IMR-90 (cell line): Measurements from ENCODE around the gene SLC5A10. TPM values are rescaled to one million over a fixed set of nuclear protein-coding genes. Genes with fewer than 3 reads are reported as not detected.

Experiments
- ATAC-seq: fragments of 200-7000 bp; cut with Tn5 transposase; 2 replicates; pipeline ENCODE4 v1.9.1; 2020; ENCODE audit warnings: low read depth, mild to moderate bottlenecking, moderate library complexity
- BruUV-seq: library from RNA; stranded (reverse); fragments of 400-500 nt; replicated peaks from 2 replicates; lab custom pipeline; 2021; lab: Mats Ljungman, UMichigan
- CTCF ChIA-PET: fragments of 300-600 bp; formaldehyde crosslinking; extraction: SDS; loops from one replicate; lab custom pipeline; 2021; ENCODE audit warnings: antibody characterized with exemption; lab: Yijun Ruan, JAX
- POLR2A ChIA-PET: fragments of 300-600 bp; sonication (Branson Sonifier 250); formaldehyde crosslinking; loops from one replicate; lab custom pipeline; 2022; ENCODE audit warnings: antibody characterized with exemption; ENCODE audit not compliant: unreplicated experiment; lab: Charles Lee
- DNase-seq: peaks from one replicate; pipeline ENCODE4 v3.0.0; 2013
- H2AFZ ChIP-seq: replicated peaks from 2 replicates; pipeline ENCODE3; 2013; ENCODE audit warnings: low read length, mild to moderate bottlenecking; ENCODE audit not compliant: poor library complexity
- H2AK5ac ChIP-seq: 2 replicates; pipeline ENCODE4 v1.6.1; 2013; ENCODE audit warnings: low read depth, low read length, inconsistent platforms
- H2AK9ac ChIP-seq: replicated peaks from 2 replicates; pipeline ENCODE3; 2013; ENCODE audit warnings: mild to moderate bottlenecking, low read depth, low read length, moderate library complexity; ENCODE audit not compliant: poor library complexity
- H2BK120ac ChIP-seq: 2 replicates; pipeline ENCODE4 v1.6.1; 2013; ENCODE audit warnings: low read depth, low read length, inconsistent platforms
- H2BK15ac ChIP-seq: 3 replicates; pipeline ENCODE4 v1.6.1; 2013; ENCODE audit warnings: low read depth, low read length, inconsistent platforms
- H2BK20ac ChIP-seq: 2 replicates; pipeline ENCODE4 v1.6.1; 2013; ENCODE audit warnings: low read depth, mild to moderate bottlenecking, inconsistent platforms, low read length, moderate library complexity
- H2BK5ac ChIP-seq: 2 replicates; pipeline ENCODE4 v1.6.1; 2013; ENCODE audit warnings: mild to moderate bottlenecking, low read depth, low read length, inconsistent platforms; ENCODE audit not compliant: poor library complexity, severe bottlenecking
- H3K14ac ChIP-seq: replicated peaks from 2 replicates; pipeline ENCODE4 v1.6.1; 2013; ENCODE audit warnings: low read depth, low read length, inconsistent platforms
- H3K18ac ChIP-seq: 2 replicates; pipeline ENCODE4 v1.6.1; 2013; ENCODE audit warnings: low read depth, low read length, control low read depth
- H3K23ac ChIP-seq: 2 replicates; pipeline ENCODE4 v1.6.1; 2013; ENCODE audit warnings: low read depth, low read length, inconsistent platforms
- H3K27ac ChIP-seq: 2 replicates; pipeline ENCODE4 v1.5.1; 2013; ENCODE audit warnings: mild to moderate bottlenecking, control low read depth, low read length; ENCODE audit not compliant: insufficient read depth
- H3K27me3 ChIP-seq: 2 replicates; pipeline ENCODE4 v1.6.1; 2013; ENCODE audit warnings: low read length; ENCODE audit not compliant: control insufficient read depth, insufficient read depth
- H3K36me3 ChIP-seq: 2 replicates; pipeline ENCODE4 v1.6.1; 2013; ENCODE audit warnings: low read length, mixed read lengths; ENCODE audit not compliant: control insufficient read depth, insufficient read depth
- H3K4ac ChIP-seq: 2 replicates; pipeline ENCODE4 v1.6.1; 2013; ENCODE audit warnings: low read depth, low read length, inconsistent platforms
- H3K4me1 ChIP-seq: 2 replicates; pipeline ENCODE4 v1.6.1; 2013; ENCODE audit warnings: low read length, mixed read lengths; ENCODE audit not compliant: control insufficient read depth, insufficient read depth
- H3K4me2 ChIP-seq: 2 replicates; pipeline ENCODE4 v1.6.1; 2013; ENCODE audit warnings: low read depth, mild to moderate bottlenecking, control low read depth, low read length, moderate library complexity
- H3K4me3 ChIP-seq: 2 replicates; pipeline ENCODE4 v1.5.1; 2013; ENCODE audit warnings: low read depth, mild to moderate bottlenecking, control low read depth, low read length, moderate library complexity; ENCODE audit not compliant: insufficient read depth
- H3K56ac ChIP-seq: 2 replicates; pipeline ENCODE4 v1.6.1; 2013; ENCODE audit warnings: low read length, inconsistent platforms; ENCODE audit not compliant: insufficient read depth; ENCODE audit errors: extremely low read depth
- H3K79me1 ChIP-seq, 2 experiments: 2 replicates each; pipeline ENCODE4 v1.6.1; 2013; ENCODE audit warnings: low read length in 2 of 2, inconsistent platforms in 1 of 2, low read depth in 1 of 2
- H3K9ac ChIP-seq: 2 replicates; pipeline ENCODE4 v1.6.1; 2013; ENCODE audit warnings: low read depth, low read length, control low read depth
- H3K9me1 ChIP-seq: 2 replicates; pipeline ENCODE4 v1.6.1; 2013; ENCODE audit warnings: low read length, inconsistent platforms; ENCODE audit not compliant: insufficient read depth
- H3K9me3 ChIP-seq: 2 replicates; pipeline ENCODE4 v1.6.1; 2013; ENCODE audit warnings: low read length; ENCODE audit not compliant: control insufficient read depth, insufficient read depth
- H4K20me1 ChIP-seq: 2 replicates; pipeline ENCODE4 v1.6.1; 2013; ENCODE audit warnings: low read length, inconsistent platforms; ENCODE audit not compliant: insufficient read depth
- H4K5ac ChIP-seq: 2 replicates; pipeline ENCODE4 v1.6.1; 2013; ENCODE audit warnings: mild to moderate bottlenecking, low read depth, low read length, control low read depth
- H4K8ac ChIP-seq, 2 experiments: 2 replicates each; pipeline ENCODE4 v1.6.1; 2013; ENCODE audit warnings: low read depth in 2 of 2, low read length in 2 of 2, control low read depth in 1 of 2, inconsistent platforms in 1 of 2
- H4K91ac ChIP-seq: 2 replicates; pipeline ENCODE4 v1.6.1; 2013; ENCODE audit warnings: low read depth, low read length, inconsistent platforms; ENCODE audit not compliant: insufficient read depth
- WGBS, 2 experiments: methylation state at CpG; one replicate each; pipeline versions ENCODE4 v1.1.5 to v1.1.7; 2013; ENCODE audit warnings: missing lambda C conversion rate in 2 of 2; ENCODE audit not compliant: insufficient read length in 1 of 2; ENCODE audit errors: extremely low coverage in 2 of 2; 5-methylcytosine and 5-hydroxymethylcytosine counted together
- dilution Hi-C: fragments of 300-500 bp; cut with HindIII; formaldehyde crosslinking; loops from one replicate; pipeline ENCODE4 v1.14.3; 2018; ENCODE audit warnings: low sequenced_read_pairs; ENCODE audit not compliant: unreplicated experiment
- in situ Hi-C: fragments of 300-500 bp; cut with MboI; formaldehyde crosslinking; loops from 3 replicates; pipeline ENCODE4 v1.14.3; 2019; ENCODE audit warnings: low sequenced_read_pairs, inconsistent platforms, mixed read lengths
- intact Hi-C: fragments of 100-400 bp; cut with micrococcal nuclease; formaldehyde crosslinking; loops from 2 replicates; pipeline ENCODE4 v1.10.0; 2022
- polyA plus RNA-seq, 3 experiments: library from polyadenylated mRNA; depleted of rRNA; stranded (reverse); fragments of >200 nt; gene quantifications; 2 replicates each; pipeline ENCODE4 v1.2.3, GENCODE V29; 2012; ENCODE audit warnings: low replicate concordance in 1 of 3
- total RNA-seq: library from RNA; depleted of rRNA; stranded (reverse); fragments of >200 nt; gene quantifications from 2 replicates; pipeline ENCODE4 v1.2.3, GENCODE V29; 2012
- TF ChIP-seq, protein P1 (sequence below): fragments of 150-350 bp; IDR thresholded peaks from 2 replicates; pipeline ENCODE4 v1.6.1; 2016; ENCODE audit warnings: low read depth, mild to moderate bottlenecking, low read length, moderate library complexity, borderline replicate concordance
- TF ChIP-seq, protein P2 (sequence below): conservative IDR thresholded peaks from 2 replicates; pipeline ENCODE4 v1.5.1; 2012; ENCODE audit warnings: mild to moderate bottlenecking, low read depth, low read length, improper control_type of control experiment

The SLC5A10 gene
- total and polyA plus RNA-seq, 2 of the 4 experiments (the other 2 are of a cell fraction), result not detected

- ATAC-seq (no peak), DNase-seq (no peak)
- Histone ChIP-seq H3K36me3 (peaks cover 19% of the 10 kb centered on the region), H2AK5ac (no peak overlapping the region), H3K23ac (no peak overlapping the region), H2AFZ (no peak overlapping the region), H2BK15ac (no peak overlapping the region), H3K9me3 (peaks cover 6% of the 10 kb centered on the region), H4K5ac (no peak overlapping the region), H3K27ac (no peak overlapping the region), H3K4me3 (no peak overlapping the region), H3K27me3 (no peaks in the 10 kb centered on the region), H2AK9ac (no peak overlapping the region), H2BK5ac (no peak overlapping the region), H2BK120ac (no peak overlapping the region), H3K14ac (no peak overlapping the region), H3K4ac (no peak overlapping the region), H3K4me2 (no peak overlapping the region), H3K4me1 (peaks cover 10% of the 10 kb centered on the region), H3K79me1 (peaks cover 26 to 69% of the 10 kb centered on the region in 2 experiments; a peak in 3 of 4 replicates), H3K18ac (no peak overlapping the region), H4K8ac (no peak overlapping the region), H4K20me1 (peaks cover 37% of the 10 kb centered on the region), H4K91ac (no peak overlapping the region), H3K56ac (no peak overlapping the region), H2BK20ac (no peak overlapping the region), H3K9me1 (peaks cover 4% of the 10 kb centered on the region), H3K9ac (no peak overlapping the region)
- in situ Hi-C loops, result no loop called here
- WGBS, 2 experiments, result 95% methylated on average over 8 of the region's 20 CpGs; no CpG with 5 or more reads in 1 of the 2 experiments
- CTCF ChIA-PET, result no interaction called here
- TF ChIP-seq, protein P1, sequence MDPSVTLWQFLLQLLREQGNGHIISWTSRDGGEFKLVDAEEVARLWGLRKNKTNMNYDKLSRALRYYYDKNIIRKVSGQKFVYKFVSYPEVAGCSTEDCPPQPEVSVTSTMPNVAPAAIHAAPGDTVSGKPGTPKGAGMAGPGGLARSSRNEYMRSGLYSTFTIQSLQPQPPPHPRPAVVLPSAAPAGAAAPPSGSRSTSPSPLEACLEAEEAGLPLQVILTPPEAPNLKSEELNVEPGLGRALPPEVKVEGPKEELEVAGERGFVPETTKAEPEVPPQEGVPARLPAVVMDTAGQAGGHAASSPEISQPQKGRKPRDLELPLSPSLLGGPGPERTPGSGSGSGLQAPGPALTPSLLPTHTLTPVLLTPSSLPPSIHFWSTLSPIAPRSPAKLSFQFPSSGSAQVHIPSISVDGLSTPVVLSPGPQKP, result no peak
- TF ChIP-seq, protein P2, sequence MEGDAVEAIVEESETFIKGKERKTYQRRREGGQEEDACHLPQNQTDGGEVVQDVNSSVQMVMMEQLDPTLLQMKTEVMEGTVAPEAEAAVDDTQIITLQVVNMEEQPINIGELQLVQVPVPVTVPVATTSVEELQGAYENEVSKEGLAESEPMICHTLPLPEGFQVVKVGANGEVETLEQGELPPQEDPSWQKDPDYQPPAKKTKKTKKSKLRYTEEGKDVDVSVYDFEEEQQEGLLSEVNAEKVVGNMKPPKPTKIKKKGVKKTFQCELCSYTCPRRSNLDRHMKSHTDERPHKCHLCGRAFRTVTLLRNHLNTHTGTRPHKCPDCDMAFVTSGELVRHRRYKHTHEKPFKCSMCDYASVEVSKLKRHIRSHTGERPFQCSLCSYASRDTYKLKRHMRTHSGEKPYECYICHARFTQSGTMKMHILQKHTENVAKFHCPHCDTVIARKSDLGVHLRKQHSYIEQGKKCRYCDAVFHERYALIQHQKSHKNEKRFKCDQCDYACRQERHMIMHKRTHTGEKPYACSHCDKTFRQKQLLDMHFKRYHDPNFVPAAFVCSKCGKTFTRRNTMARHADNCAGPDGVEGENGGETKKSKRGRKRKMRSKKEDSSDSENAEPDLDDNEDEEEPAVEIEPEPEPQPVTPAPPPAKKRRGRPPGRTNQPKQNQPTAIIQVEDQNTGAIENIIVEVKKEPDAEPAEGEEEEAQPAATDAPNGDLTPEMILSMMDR, result no peak
- BruUV-seq, result no TSS peak
- intact Hi-C loops, result no loop called here
- POLR2A ChIA-PET, result no interaction called here
- dilution Hi-C loops, result no loop called here
These were observed 39.8 kb downstream of the SLC5A10 start for GRCh38 chr17:18991531-18992315.
